Uterus (tissue), 4 donors: ENCODE results near the gene TMC8. TPM values are rescaled to one million over a fixed set of nuclear protein-coding genes. Genes with fewer than 3 reads are reported as not detected.

Experiments
- DNase-seq, 2 donors: peaks; one replicate each; pipeline ENCODE4 v3.0.0-alpha.2; 2019 to 2020
- H3K27ac ChIP-seq, 2 donors: fragments of 200-600 bp; sonication (generic); 1 replicate in 1 of 2; 2 replicates in 1 of 2; pipeline ENCODE4 v1.5.1; 2016 to 2018
- H3K27me3 ChIP-seq, 2 donors: fragments of 200-600 bp; sonication (generic); one replicate each; pipeline ENCODE4 v1.5.1; 2018 to 2019; ENCODE audit warnings: control low read depth in 1 of 2
- H3K36me3 ChIP-seq, 2 donors: fragments of 200-600 bp; sonication (generic); one replicate each; pipeline ENCODE4 v1.5.1; 2019; ENCODE audit warnings: control low read depth in 1 of 2
- H3K4me1 ChIP-seq, 2 donors: fragments of 200-600 bp; sonication (generic); one replicate each; pipeline ENCODE4 v1.5.1; 2018 to 2019; ENCODE audit warnings: control low read depth in 1 of 2
- H3K4me3 ChIP-seq, 2 donors: fragments of 200-600 bp; sonication (generic); 1 replicate in 1 of 2; 2 replicates in 1 of 2; pipeline ENCODE4 v1.5.1; 2018 to 2019; ENCODE audit warnings: mild to moderate bottlenecking in 1 of 2
- H3K9me3 ChIP-seq, 2 donors: fragments of 200-600 bp; sonication (generic); one replicate each; pipeline ENCODE4 v1.5.1; 2019; ENCODE audit warnings: control low read depth in 1 of 2
- CTCF ChIP-seq, 4 experiments: fragments of 200-600 bp in 2 of 4; fragments of 450-650 bp in 2 of 4; sonication (generic) in 2 of 4; IDR thresholded peaks; one replicate each; pipeline ENCODE4 v1.5.1; 2016 to 2019; ENCODE audit warnings: antibody characterized with exemption in 4 of 4, mild to moderate bottlenecking in 2 of 4, moderate library complexity in 1 of 4
- POLR2A ChIP-seq, 2 donors: fragments of 450-650 bp; IDR thresholded peaks; one replicate each; pipeline ENCODE4 v1.6.1; 2016; ENCODE audit warnings: antibody characterized with exemption in 2 of 2, mild to moderate bottlenecking in 1 of 2, moderate library complexity in 1 of 2
- intact Hi-C: fragments of 100-400 bp; cut with DNase I; formaldehyde crosslinking; loops from one replicate; pipeline ENCODE4 v1.15.1; 2023; ENCODE audit warnings: low total_unique reads
- total RNA-seq, 4 donors: library from RNA; depleted of rRNA in 3 of 4; stranded (reverse); fragments of >200 nt in 3 of 4; gene quantifications; one replicate each; pipeline versions ENCODE4 v1.1.0 to v1.2.4, GENCODE V29; 2014 to 2023
- donor health status: DM: yes; HTN: yes; CAD: no.

TMC8 gene
- total RNA-seq, 4 donors from 2014 or later: 0.51 to 20.1 (median 3.1) TPM

GRCh38 chr17:78146471-78146869 lies 15.9 kb downstream of the TMC8 start:
- H3K4me3 ChIP-seq: no peak overlapping the region
- no peak overlapping the region for H3K27ac ChIP-seq
- H3K9me3 ChIP-seq: no peaks in the 10 kb centered on the region
- peaks cover 0 to 4% of the 10 kb centered on the region in 2 donors for H3K4me1 ChIP-seq
- no peak for DNase-seq
- TF ChIP-seq CTCF (IDR thresholded peaks at IDR 0.05) (no peak), POLR2A (IDR thresholded peaks at IDR 0.05) (no peak)
- no peaks in the 10 kb centered on the region for H3K27me3 ChIP-seq
- intact Hi-C loops: no loop called here
- H3K36me3 ChIP-seq: no peaks in the 10 kb centered on the region

GRCh38 chr17:78146881-78147280 lies 16.3 kb downstream of the TMC8 start:
- Histone ChIP-seq H3K4me3 (no peak overlapping the region), H3K36me3 (no peaks in the 10 kb centered on the region), H3K27me3 (no peaks in the 10 kb centered on the region), H3K9me3 (no peaks in the 10 kb centered on the region), H3K4me1 (peaks cover 0 to 4% of the 10 kb centered on the region in 2 donors), H3K27ac (no peak overlapping the region)
- intact Hi-C loops: no loop called here
- TF ChIP-seq POLR2A (IDR thresholded peaks at IDR 0.05) (no peak), CTCF (IDR thresholded peaks at IDR 0.05) (no peak)
- DNase-seq: no peak

GRCh38 chr17:78147315-78147998 lies 16.9 kb downstream of the TMC8 start:
- H3K4me1 ChIP-seq: peaks cover 0 to 4% of the 10 kb centered on the region in 2 donors
- H3K27me3 ChIP-seq: no peaks in the 10 kb centered on the region
- H3K9me3 ChIP-seq: no peaks in the 10 kb centered on the region
- TF ChIP-seq CTCF (IDR thresholded peaks at IDR 0.05): no peak
- H3K4me3 ChIP-seq: no peak overlapping the region
- DNase-seq: no peak
- no peak overlapping the region for H3K27ac ChIP-seq
- intact Hi-C loops: no loop called here
- no peaks in the 10 kb centered on the region for H3K36me3 ChIP-seq

GRCh38 chr17:78148286-78149016 lies 17.9 kb downstream of the TMC8 start:
- no peak for TF ChIP-seq CTCF (IDR thresholded peaks at IDR 0.05)
- TF ChIP-seq POLR2A (IDR thresholded peaks at IDR 0.05): no peak
- H3K27me3 ChIP-seq: no peaks in the 10 kb centered on the region
- H3K4me3 ChIP-seq: no peak overlapping the region
- intact Hi-C loops: no loop called here
- no peaks in the 10 kb centered on the region for H3K36me3 ChIP-seq
- H3K4me1 ChIP-seq: peaks cover 0 to 4% of the 10 kb centered on the region in 2 donors
- no peaks in the 10 kb centered on the region for H3K9me3 ChIP-seq
- DNase-seq: no peak
- H3K27ac ChIP-seq: no peak overlapping the region

GRCh38 chr17:78151514-78152008 lies 21.0 kb downstream of the TMC8 start:
- no peak overlapping the region for H3K4me3 ChIP-seq

More at GRCh38 chr17:78151514-78152008, 21.0 kb downstream of the TMC8 start:
- intact Hi-C loops: no loop called here
- H3K9me3 ChIP-seq: no peaks in the 10 kb centered on the region
- no peak for TF ChIP-seq CTCF (IDR thresholded peaks at IDR 0.05)
- no peak for TF ChIP-seq POLR2A (IDR thresholded peaks at IDR 0.05)
- DNase-seq: no peak
- no peaks in the 10 kb centered on the region for H3K36me3 ChIP-seq
- H3K27ac ChIP-seq: no peak overlapping the region
- H3K27me3 ChIP-seq: no peaks in the 10 kb centered on the region
- no peaks in the 10 kb centered on the region for H3K4me1 ChIP-seq
